DOHH2 (cell line): ENCODE data around the gene IPCEF1.
"Not testable (repeated sequence)": the region's sequence is repeated elsewhere in the genome, so short reads cannot be mapped to it uniquely, and the experiment has no call there.

Experiments used
- H3F3A ChIP-seq: fragments of 200-600 bp; sonication (generic), shearing (Covaris generic); 2 replicates; pipeline ENCODE4 v1.6.0; 2016; ENCODE audit warnings: antibody characterized with exemption, mild to moderate bottlenecking; ENCODE audit not compliant: control insufficient read depth, insufficient read depth
- H3K27ac ChIP-seq: fragments of 200-600 bp; sonication (generic); 2 replicates; pipeline ENCODE4 v1.5.1; 2014; ENCODE audit warnings: low read depth, mild to moderate bottlenecking, low read length, moderate library complexity
- H3K27me3 ChIP-seq: fragments of 200-600 bp; sonication (generic); 2 replicates; pipeline ENCODE4 v1.6.1; 2014; ENCODE audit warnings: mild to moderate bottlenecking, low read length, mixed read lengths; ENCODE audit not compliant: control insufficient read depth
- H3K36me3 ChIP-seq: fragments of 200-600 bp; sonication (generic); 2 replicates; pipeline ENCODE4 v1.6.1; 2014; ENCODE audit warnings: mild to moderate bottlenecking, low read length, moderate library complexity, mixed read lengths; ENCODE audit not compliant: control insufficient read depth
- H3K4me1 ChIP-seq: fragments of 200-600 bp; sonication (generic); 2 replicates; pipeline ENCODE4 v1.6.1; 2014; ENCODE audit warnings: mild to moderate bottlenecking, low read length, mixed read lengths; ENCODE audit not compliant: control insufficient read depth
- H3K4me2 ChIP-seq: fragments of 200-600 bp; sonication (generic); 2 replicates; pipeline ENCODE4 v1.6.0; 2014; ENCODE audit warnings: mild to moderate bottlenecking, low read length, moderate library complexity
- H3K4me3 ChIP-seq: fragments of 200-600 bp; sonication (generic); 2 replicates; pipeline ENCODE4 v1.5.1; 2014; ENCODE audit warnings: mild to moderate bottlenecking, low read length, mixed read lengths
- H3K79me2 ChIP-seq: fragments of 200-600 bp; sonication (generic); 2 replicates; pipeline ENCODE4 v1.6.1; 2014; ENCODE audit warnings: mild to moderate bottlenecking, low read length, mixed read lengths; ENCODE audit not compliant: control insufficient read depth
- H3K9me2 ChIP-seq: fragments of 200-600 bp; sonication (generic); replicated peaks from 2 replicates; pipeline ENCODE4 v1.6.1; 2014; ENCODE audit warnings: mild to moderate bottlenecking, low read length, mixed read lengths; ENCODE audit not compliant: control insufficient read depth
- H3K9me3 ChIP-seq: fragments of 200-600 bp; sonication (generic); 2 replicates; pipeline ENCODE4 v1.6.1; 2014; ENCODE audit warnings: antibody characterized with exemption, low read length, mixed read lengths; ENCODE audit not compliant: control insufficient read depth, insufficient read depth
- H4K20me1 ChIP-seq: fragments of 200-600 bp; sonication (generic); 2 replicates; pipeline ENCODE4 v1.6.0; 2014; ENCODE audit warnings: low read depth, mild to moderate bottlenecking, antibody characterized with exemption, low read length, moderate library complexity; ENCODE audit not compliant: control insufficient read depth, insufficient read depth
- EZH2phosphoT487 ChIP-seq: fragments of 200-600 bp; sonication (generic); IDR thresholded peaks from 2 replicates; pipeline ENCODE4 v1.6.1; 2017; ENCODE audit warnings: borderline replicate concordance, mild to moderate bottlenecking, antibody characterized with exemption, low read length, moderate library complexity, mixed read lengths
- TF ChIP-seq, protein P1 (sequence below): fragments of 200-600 bp; sonication (generic); IDR thresholded peaks from one replicate; pipeline ENCODE4 v1.5.1; 2014; ENCODE audit warnings: antibody characterized with exemption, mild to moderate bottlenecking, low read depth, low read length; ENCODE audit not compliant: poor library complexity, severe bottlenecking

The IPCEF1 gene

DNA sequence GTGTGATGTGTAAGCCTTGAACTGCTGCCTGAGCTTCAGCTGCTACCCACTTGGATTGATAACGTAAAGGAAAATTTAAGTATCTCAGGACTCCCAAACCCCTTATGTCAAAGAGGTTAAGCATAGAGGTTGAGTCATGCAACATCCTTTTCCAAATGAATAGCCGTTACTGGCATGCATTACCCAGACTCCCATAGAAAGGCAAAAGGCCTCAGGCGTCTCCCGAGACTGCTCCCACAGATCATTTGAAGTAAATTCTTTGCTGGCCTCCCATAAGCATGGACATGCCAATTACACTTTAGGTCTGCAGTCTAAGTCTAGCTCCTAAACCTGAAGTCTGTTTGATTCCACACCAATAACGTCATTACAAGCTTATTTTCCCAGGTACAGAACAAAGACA is 14.7 kb downstream of the IPCEF1 start:
- no peak for TF ChIP-seq EZH2phosphoT487
- TF ChIP-seq, protein P1, sequence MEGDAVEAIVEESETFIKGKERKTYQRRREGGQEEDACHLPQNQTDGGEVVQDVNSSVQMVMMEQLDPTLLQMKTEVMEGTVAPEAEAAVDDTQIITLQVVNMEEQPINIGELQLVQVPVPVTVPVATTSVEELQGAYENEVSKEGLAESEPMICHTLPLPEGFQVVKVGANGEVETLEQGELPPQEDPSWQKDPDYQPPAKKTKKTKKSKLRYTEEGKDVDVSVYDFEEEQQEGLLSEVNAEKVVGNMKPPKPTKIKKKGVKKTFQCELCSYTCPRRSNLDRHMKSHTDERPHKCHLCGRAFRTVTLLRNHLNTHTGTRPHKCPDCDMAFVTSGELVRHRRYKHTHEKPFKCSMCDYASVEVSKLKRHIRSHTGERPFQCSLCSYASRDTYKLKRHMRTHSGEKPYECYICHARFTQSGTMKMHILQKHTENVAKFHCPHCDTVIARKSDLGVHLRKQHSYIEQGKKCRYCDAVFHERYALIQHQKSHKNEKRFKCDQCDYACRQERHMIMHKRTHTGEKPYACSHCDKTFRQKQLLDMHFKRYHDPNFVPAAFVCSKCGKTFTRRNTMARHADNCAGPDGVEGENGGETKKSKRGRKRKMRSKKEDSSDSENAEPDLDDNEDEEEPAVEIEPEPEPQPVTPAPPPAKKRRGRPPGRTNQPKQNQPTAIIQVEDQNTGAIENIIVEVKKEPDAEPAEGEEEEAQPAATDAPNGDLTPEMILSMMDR, result no peak
- no peaks in the 10 kb centered on the region for H3K9me2 ChIP-seq
- H3F3A ChIP-seq, result no peaks in the 10 kb centered on the region
- H3K36me3 ChIP-seq, result no peaks in the 10 kb centered on the region
- peaks cover 4% of the 10 kb centered on the region; the same call in 1 of the 2 replicates for H3K9me3 ChIP-seq
- no peak overlapping the region for H3K27ac ChIP-seq
- no peaks in the 10 kb centered on the region for H4K20me1 ChIP-seq
- H3K79me2 ChIP-seq, result no peaks in the 10 kb centered on the region
- H3K4me3 ChIP-seq, result no peak overlapping the region
- H3K4me1 ChIP-seq, result no peaks in the 10 kb centered on the region
- peaks cover 3% of the 10 kb centered on the region; the same call in 1 of the 2 replicates for H3K27me3 ChIP-seq
- no peak overlapping the region for H3K4me2 ChIP-seq

DNA sequence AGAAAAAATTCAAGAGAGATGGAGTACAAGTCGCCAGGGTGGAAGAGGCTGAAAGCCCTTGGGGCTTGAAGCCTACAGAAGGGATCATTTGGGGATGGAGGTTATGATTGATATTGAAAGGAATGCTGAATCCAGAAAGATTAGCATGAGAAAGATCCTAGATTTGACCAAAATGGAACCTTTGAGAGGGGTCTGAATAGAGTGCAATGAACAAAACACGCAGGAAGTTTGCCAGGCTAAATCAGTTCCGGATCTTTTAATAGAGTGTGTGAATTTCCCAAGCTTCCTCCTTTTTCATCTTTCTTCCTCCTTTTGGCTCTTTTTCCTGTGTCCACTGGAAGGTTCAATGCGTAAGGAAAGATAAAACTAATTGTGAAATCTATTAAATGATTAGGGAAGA is 15.3 kb downstream of the IPCEF1 start:
- Histone ChIP-seq H3K27me3 (peaks cover 3% of the 10 kb centered on the region; the same call in 1 of the 2 replicates), H3K9me3 (peaks cover under 1% of the 10 kb centered on the region; the same call in 1 of the 2 replicates), H3F3A (no peaks in the 10 kb centered on the region), H3K27ac (no peak overlapping the region), H3K36me3 (no peaks in the 10 kb centered on the region), H3K79me2 (no peaks in the 10 kb centered on the region), H3K9me2 (no peaks in the 10 kb centered on the region), H3K4me3 (no peak overlapping the region), H4K20me1 (no peaks in the 10 kb centered on the region), H3K4me2 (no peak overlapping the region), H3K4me1 (no peaks in the 10 kb centered on the region)
- TF ChIP-seq EZH2phosphoT487, result no peak
- TF ChIP-seq, protein P1, result no peak

DNA sequence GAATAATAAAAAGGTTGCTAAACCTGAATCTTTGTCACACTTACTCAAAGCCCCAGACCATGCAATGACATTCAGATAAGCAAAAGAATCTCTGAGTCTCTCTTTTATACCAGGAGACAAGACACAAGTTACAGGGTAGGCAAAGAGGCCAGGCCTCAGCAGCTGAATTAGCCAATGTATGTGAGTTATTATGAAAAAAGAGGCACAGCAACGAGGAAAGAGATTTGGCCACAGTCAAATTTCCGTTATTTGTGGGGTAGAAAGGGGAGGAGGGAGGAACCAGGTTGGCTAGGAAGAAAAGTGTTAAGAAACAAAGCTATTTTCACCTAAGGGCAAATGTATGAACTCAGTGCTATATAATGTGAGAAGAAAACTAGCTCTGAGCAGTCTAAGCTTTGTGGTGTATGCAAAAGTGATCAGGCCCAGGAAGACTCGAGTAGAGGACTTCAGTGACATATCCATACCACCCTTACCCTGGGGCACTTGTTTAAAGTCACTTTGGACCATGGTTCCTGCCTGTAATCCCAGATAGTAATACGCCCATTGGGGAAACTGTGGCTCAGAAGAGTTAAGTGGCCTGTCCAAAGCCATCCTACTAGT is 19.1 kb downstream of the IPCEF1 start:
- no peak for TF ChIP-seq EZH2phosphoT487
- H4K20me1 ChIP-seq, result no peaks in the 10 kb centered on the region
- H3K79me2 ChIP-seq, result no peaks in the 10 kb centered on the region
- H3K36me3 ChIP-seq, result no peaks in the 10 kb centered on the region
- no peak overlapping the region for H3K4me2 ChIP-seq
- no peaks in the 10 kb centered on the region for H3F3A ChIP-seq
- no peaks in the 10 kb centered on the region for H3K9me3 ChIP-seq
- H3K4me3 ChIP-seq, result no peak overlapping the region
- no peaks in the 10 kb centered on the region for H3K9me2 ChIP-seq
- no peaks in the 10 kb centered on the region for H3K4me1 ChIP-seq
- H3K27ac ChIP-seq, result no peak overlapping the region
- H3K27me3 ChIP-seq, result peaks cover 3% of the 10 kb centered on the region; the same call in 1 of the 2 replicates

DNA sequence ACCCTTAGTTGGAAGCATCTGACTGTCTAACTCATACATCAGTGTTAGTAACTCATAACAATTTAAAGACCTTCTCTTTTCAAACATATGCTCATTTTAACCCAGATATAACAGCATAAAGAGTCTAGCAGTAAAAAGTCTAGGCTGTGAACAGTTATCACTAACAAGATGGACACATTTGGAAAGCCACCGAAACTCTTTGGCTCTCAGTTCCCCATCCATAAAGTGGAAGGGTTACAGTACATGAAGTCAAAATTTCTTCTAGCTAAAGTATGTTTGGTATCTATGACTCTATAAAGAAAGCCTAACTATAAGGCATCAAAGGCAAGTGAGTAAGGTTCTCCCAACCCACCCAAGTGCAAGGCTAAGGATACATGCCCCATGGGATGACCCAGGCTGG is 22.5 kb downstream of the IPCEF1 start:
- not testable (repeated sequence) for H3K4me1 ChIP-seq, H3K9me2 ChIP-seq, H4K20me1 ChIP-seq, H3F3A ChIP-seq, H3K27me3 ChIP-seq, H3K36me3 ChIP-seq, H3K27ac ChIP-seq, H3K4me3 ChIP-seq, H3K4me2 ChIP-seq, H3K9me3 ChIP-seq, H3K79me2 ChIP-seq
